Liver (tissue), 9 donors: ENCODE measurements around the gene COX7A2. TPM values are rescaled to one million over a fixed set of nuclear protein-coding genes. Genes with fewer than 3 reads are reported as not detected.

Experiments
- DNase-seq: peaks from one replicate; pipeline ENCODE4 v3.0.0-alpha.2; 2017; ENCODE audit warnings: low spot score
- H3K27ac ChIP-seq, 2 donors: one replicate each; pipeline ENCODE4 v1.7.0; 2013; ENCODE audit warnings: inconsistent platforms in 2 of 2, low read length in 2 of 2, control low read depth in 1 of 2, low read depth in 1 of 2, mild to moderate bottlenecking in 1 of 2
- H3K27me3 ChIP-seq, 4 donors: one replicate each; pipeline versions ENCODE4 v1.6.1 to v1.7.0; 2013; ENCODE audit warnings: low read length in 3 of 4, inconsistent platforms in 1 of 4, mild to moderate bottlenecking in 1 of 4, moderate library complexity in 1 of 4; ENCODE audit not compliant: control insufficient read depth in 4 of 4, insufficient read depth in 4 of 4
- H3K36me3 ChIP-seq, 4 donors: one replicate each; pipeline versions ENCODE4 v1.6.1 to v1.7.0; 2013; ENCODE audit warnings: low read length in 3 of 4, mild to moderate bottlenecking in 3 of 4, low read depth in 1 of 4, moderate library complexity in 1 of 4; ENCODE audit not compliant: control insufficient read depth in 4 of 4, insufficient read depth in 3 of 4
- H3K4me1 ChIP-seq, 4 donors: one replicate each; pipeline versions ENCODE4 v1.6.1 to v1.7.0; 2013; ENCODE audit warnings: low read length in 3 of 4, mild to moderate bottlenecking in 3 of 4, moderate library complexity in 1 of 4; ENCODE audit not compliant: control insufficient read depth in 4 of 4, insufficient read depth in 4 of 4
- H3K4me3 ChIP-seq, 3 donors: one replicate each; pipeline versions ENCODE4 v1.6.1 to v1.7.0; 2013; ENCODE audit warnings: low read length in 3 of 3, control low read depth in 1 of 3, low read depth in 1 of 3, mild to moderate bottlenecking in 1 of 3
- H3K9ac ChIP-seq, 2 donors: one replicate each; pipeline ENCODE4 v1.7.0; 2013; ENCODE audit warnings: low read length in 2 of 2, mild to moderate bottlenecking in 2 of 2, moderate library complexity in 2 of 2, control low read depth in 1 of 2, low read depth in 1 of 2
- H3K9me3 ChIP-seq, 4 donors: one replicate each; pipeline versions ENCODE4 v1.6.1 to v1.7.0; 2013; ENCODE audit warnings: low read length in 3 of 4; ENCODE audit not compliant: control insufficient read depth in 4 of 4
- ATF3 ChIP-seq: IDR thresholded peaks from 2 replicates; pipeline ENCODE4 v1.6.1; 2016; ENCODE audit warnings: antibody characterized with exemption
- CTCF ChIP-seq: fragments of 150-350 bp; IDR thresholded peaks from 2 replicates; pipeline ENCODE4 v1.5.1; 2017; ENCODE audit warnings: improper control_type of control experiment, low read depth, low read length; ENCODE audit not compliant: missing input control
- EGR1 ChIP-seq, 2 donors: IDR thresholded peaks; 2 replicates each; pipeline ENCODE4 v1.6.1; 2016 to 2018; ENCODE audit warnings: antibody characterized with exemption in 2 of 2, low read depth in 2 of 2
- FOXA1 ChIP-seq: IDR thresholded peaks from 2 replicates; pipeline ENCODE4 v1.6.1; 2016; ENCODE audit warnings: antibody characterized with exemption
- FOXA2 ChIP-seq: IDR thresholded peaks from 2 replicates; pipeline ENCODE4 v1.6.1; 2016; ENCODE audit warnings: antibody characterized with exemption
- GABPA ChIP-seq, 2 donors: IDR thresholded peaks in 1 of 2; conservative IDR thresholded peaks in 1 of 2; 2 replicates each; pipeline ENCODE4 v1.6.1; 2016; ENCODE audit warnings: antibody characterized with exemption in 2 of 2, mild to moderate bottlenecking in 1 of 2, moderate library complexity in 1 of 2
- HNF4A ChIP-seq, 2 donors: conservative IDR thresholded peaks; 2 replicates each; pipeline ENCODE4 v1.6.1; 2016; ENCODE audit warnings: antibody characterized with exemption in 2 of 2, mild to moderate bottlenecking in 2 of 2
- HNF4G ChIP-seq: IDR thresholded peaks from 2 replicates; pipeline ENCODE4 v1.6.1; 2016; ENCODE audit warnings: antibody characterized with exemption
- JUND ChIP-seq, 2 donors: IDR thresholded peaks; 2 replicates each; pipeline ENCODE4 v1.6.1; 2016; ENCODE audit warnings: antibody characterized with exemption in 2 of 2
- NR2F2 ChIP-seq: IDR thresholded peaks from 2 replicates; pipeline ENCODE4 v1.6.1; 2016; ENCODE audit warnings: antibody characterized with exemption
- RAD21 ChIP-seq, 2 donors: IDR thresholded peaks; 2 replicates each; pipeline ENCODE4 v1.6.1; 2016; ENCODE audit warnings: antibody characterized with exemption in 2 of 2, mild to moderate bottlenecking in 2 of 2
- RXRA ChIP-seq, 2 donors: IDR thresholded peaks; 2 replicates each; pipeline ENCODE4 v1.6.1; 2017 to 2018; ENCODE audit warnings: antibody characterized with exemption in 2 of 2, mild to moderate bottlenecking in 1 of 2
- SP1 ChIP-seq: IDR thresholded peaks from 2 replicates; pipeline ENCODE4 v1.6.1; 2018; ENCODE audit warnings: antibody characterized with exemption, mild to moderate bottlenecking
- TAF1 ChIP-seq: conservative IDR thresholded peaks from 2 replicates; pipeline ENCODE4 v1.6.1; 2016; ENCODE audit warnings: antibody characterized with exemption, mild to moderate bottlenecking
- YY1 ChIP-seq: IDR thresholded peaks from 2 replicates; pipeline ENCODE4 v1.6.1; 2016; ENCODE audit warnings: antibody characterized with exemption, mild to moderate bottlenecking
- ZBTB33 ChIP-seq: IDR thresholded peaks from 2 replicates; pipeline ENCODE4 v1.6.1; 2016; ENCODE audit warnings: antibody characterized with exemption
- WGBS: extraction: QIAGEN DNeasy Blood & Tissue Kit; methylation state at CpG from one replicate; pipeline ENCODE4 v1.1.7; 2013; 5-methylcytosine and 5-hydroxymethylcytosine counted together
- polyA plus RNA-seq, 2 donors: library from polyadenylated mRNA; stranded (reverse) in 1 of 2; unstranded in 1 of 2; fragments of 200-250 nt in 1 of 2; fragments of >200 nt in 1 of 2; fragmentation: Nextera tagmentation in 1 of 2; extraction: Ambion mirVana in 1 of 2; gene quantifications; one replicate each; pipeline versions ENCODE4 v1.2.1 to v1.2.3, GENCODE V29; 2013 to 2015
- total RNA-seq, 2 donors: library from RNA; depleted of rRNA; stranded (reverse); fragments of >200 nt; gene quantifications; one replicate each; pipeline ENCODE4 v1.2.3, GENCODE V29; 2014
- TF ChIP-seq, protein P1 (sequence below): IDR thresholded peaks from 2 replicates; pipeline ENCODE4 v1.6.1; 2016; ENCODE audit warnings: antibody characterized with exemption
- TF ChIP-seq, protein P2 (sequence below): IDR thresholded peaks from 2 replicates; pipeline ENCODE4 v1.6.1; 2016; ENCODE audit warnings: antibody characterized with exemption, mild to moderate bottlenecking
- donor health status: healthy.
- donor health status: healthy.
- donor health status: healthy.
- donor health status: healthy.
- donor health status: healthy.

The COX7A2 gene
- total and polyA plus RNA-seq, 4 donors: 69.8 to 583 (median 289) TPM

DNA sequence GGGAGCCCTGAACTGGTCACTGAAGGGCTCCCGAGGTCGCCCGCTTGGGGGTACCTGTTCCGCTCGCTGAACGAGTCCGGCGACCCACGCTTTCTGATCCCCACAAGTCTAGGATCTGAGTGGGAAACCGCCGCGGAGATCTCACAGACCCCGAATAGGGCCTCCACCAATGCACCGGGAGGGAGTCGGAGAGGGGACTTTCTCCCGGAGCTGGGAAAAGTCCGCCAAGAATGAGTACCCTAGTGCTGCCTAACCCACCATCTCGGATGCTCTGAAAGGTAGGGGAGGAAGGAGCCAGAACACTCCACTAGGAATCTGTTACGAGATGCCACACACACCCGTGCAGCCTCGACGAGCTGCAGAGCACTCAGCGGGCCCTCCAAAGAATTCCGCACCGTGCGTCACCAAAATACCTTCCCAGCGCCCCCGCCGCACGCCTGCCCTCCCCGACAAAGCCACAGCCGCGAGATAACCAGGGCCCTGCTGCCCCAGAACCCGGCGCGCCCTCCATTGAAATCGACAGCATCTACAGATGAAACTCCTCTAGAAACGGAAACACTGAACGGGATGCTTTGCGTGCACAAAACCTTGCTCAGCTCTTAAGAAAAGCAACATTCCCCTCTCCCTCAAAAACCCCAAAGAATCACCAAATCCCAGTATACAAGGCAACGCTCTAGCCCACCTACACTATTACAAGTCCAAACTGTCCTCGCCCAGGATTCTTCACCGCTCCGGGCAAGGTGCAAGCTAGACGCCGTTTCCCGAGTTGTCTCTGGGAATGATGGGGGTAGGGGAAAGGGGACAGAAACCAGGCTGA lies 38.4 kb downstream of the COX7A2 start (continued):
- TF ChIP-seq CTCF: no peak
- TF ChIP-seq GABPA (IDR thresholded peaks at IDR 0.05 in 1 of 2, conservative IDR thresholded peaks at IDR 0.05 in 1 of 2): no peak
- TF ChIP-seq EGR1 (IDR thresholded peaks at IDR 0.05; ENCODE audit: low read depth in 2 of 2): no peak
- TF ChIP-seq SP1: no peak
- no peak for TF ChIP-seq JUND (IDR thresholded peaks at IDR 0.05)
- TF ChIP-seq, protein P1, sequence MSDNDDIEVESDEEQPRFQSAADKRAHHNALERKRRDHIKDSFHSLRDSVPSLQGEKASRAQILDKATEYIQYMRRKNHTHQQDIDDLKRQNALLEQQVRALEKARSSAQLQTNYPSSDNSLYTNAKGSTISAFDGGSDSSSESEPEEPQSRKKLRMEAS: no peak
- no peak for TF ChIP-seq ATF3
- no peak for TF ChIP-seq YY1

DNA sequence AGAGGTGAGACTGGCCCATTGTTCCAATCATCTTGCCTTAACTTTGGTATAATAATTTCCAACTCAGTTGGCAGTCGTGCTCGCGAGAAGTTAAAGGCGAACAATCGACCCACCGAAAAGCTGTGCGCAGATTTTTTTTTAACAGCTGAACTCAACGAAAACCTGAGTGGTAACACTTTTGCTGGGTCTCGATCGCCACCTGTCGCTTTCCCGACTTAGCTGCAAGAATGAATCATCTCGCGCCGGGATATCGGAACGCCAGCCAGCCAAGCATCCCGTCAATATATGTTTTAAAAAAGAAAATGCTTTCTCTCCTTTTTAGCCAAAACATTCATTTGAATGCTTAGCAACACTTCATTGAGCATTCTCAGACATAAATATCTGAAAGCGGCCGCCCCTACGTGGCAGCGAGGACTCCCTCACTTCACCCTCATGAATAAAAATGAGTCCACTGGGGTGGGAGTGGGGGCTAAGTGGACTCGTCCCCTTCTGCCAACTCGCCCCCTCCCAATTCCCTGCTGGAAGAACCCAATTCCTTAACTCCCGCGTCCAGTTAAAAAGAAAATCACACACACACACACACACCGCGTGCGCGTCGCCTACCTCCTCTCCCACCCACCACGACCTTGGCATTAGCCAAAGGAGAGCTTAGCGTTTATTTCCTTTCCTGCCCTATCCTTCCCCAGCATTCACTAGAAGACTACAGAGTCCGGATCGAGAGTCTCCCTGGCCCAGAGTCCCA lies 39.2 kb downstream of the COX7A2 start:
- 4% methylated on average over 35 of the region's 35 CpGs for WGBS
- Histone ChIP-seq H3K27ac (peak overlapping the region; percentile 3 to 15), H3K27me3 (peaks cover 0 to 29% (median 11%) of the 10 kb centered on the region in 4 donors), H3K36me3 (no peaks in the 10 kb centered on the region), H3K9me3 (no peaks in the 10 kb centered on the region), H3K4me3 (peak overlapping the region in 1 of 3 donors; percentile 49), H3K4me1 (peaks cover 18 to 49% (median 30%) of the 10 kb centered on the region in 4 donors), H3K9ac (no peak overlapping the region)
- DNase-seq: peak; percentile 43
- TF ChIP-seq ATF3 (no peak), RXRA (IDR thresholded peaks at IDR 0.05) (no peak), FOXA1 (no peak), HNF4G (no peak), ZBTB33 (no peak), YY1 (no peak), GABPA (IDR thresholded peaks at IDR 0.05 in 1 of 2, conservative IDR thresholded peaks at IDR 0.05 in 1 of 2) (no peak), JUND (IDR thresholded peaks at IDR 0.05) (peak; percentile 58 to 76), SP1 (no peak), RAD21 (IDR thresholded peaks at IDR 0.05) (peak; percentile 90), EGR1 (IDR thresholded peaks at IDR 0.05; ENCODE audit: low read depth in 2 of 2) (no peak), TAF1 (no peak), NR2F2 (no peak), HNF4A (conservative IDR thresholded peaks at IDR 0.05) (no peak), FOXA2 (no peak), CTCF (peak; percentile 66)
- TF ChIP-seq, protein P1: no peak
- TF ChIP-seq, protein P2, sequence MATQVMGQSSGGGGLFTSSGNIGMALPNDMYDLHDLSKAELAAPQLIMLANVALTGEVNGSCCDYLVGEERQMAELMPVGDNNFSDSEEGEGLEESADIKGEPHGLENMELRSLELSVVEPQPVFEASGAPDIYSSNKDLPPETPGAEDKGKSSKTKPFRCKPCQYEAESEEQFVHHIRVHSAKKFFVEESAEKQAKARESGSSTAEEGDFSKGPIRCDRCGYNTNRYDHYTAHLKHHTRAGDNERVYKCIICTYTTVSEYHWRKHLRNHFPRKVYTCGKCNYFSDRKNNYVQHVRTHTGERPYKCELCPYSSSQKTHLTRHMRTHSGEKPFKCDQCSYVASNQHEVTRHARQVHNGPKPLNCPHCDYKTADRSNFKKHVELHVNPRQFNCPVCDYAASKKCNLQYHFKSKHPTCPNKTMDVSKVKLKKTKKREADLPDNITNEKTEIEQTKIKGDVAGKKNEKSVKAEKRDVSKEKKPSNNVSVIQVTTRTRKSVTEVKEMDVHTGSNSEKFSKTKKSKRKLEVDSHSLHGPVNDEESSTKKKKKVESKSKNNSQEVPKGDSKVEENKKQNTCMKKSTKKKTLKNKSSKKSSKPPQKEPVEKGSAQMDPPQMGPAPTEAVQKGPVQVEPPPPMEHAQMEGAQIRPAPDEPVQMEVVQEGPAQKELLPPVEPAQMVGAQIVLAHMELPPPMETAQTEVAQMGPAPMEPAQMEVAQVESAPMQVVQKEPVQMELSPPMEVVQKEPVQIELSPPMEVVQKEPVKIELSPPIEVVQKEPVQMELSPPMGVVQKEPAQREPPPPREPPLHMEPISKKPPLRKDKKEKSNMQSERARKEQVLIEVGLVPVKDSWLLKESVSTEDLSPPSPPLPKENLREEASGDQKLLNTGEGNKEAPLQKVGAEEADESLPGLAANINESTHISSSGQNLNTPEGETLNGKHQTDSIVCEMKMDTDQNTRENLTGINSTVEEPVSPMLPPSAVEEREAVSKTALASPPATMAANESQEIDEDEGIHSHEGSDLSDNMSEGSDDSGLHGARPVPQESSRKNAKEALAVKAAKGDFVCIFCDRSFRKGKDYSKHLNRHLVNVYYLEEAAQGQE: no peak
